ENCODE data around the gene JMJD8. TPM values are rescaled to one million over a fixed set of nuclear protein-coding genes. Genes with fewer than 3 reads are reported as not detected.
A peak's percentile ranks its signal among the peaks of the same experiment; 100 is the strongest.

JMJD8 gene
- total and polyA plus RNA-seq, 9 of the 15 experiments (the other 6 are each of a cell fraction or from before 2014, with no cell fraction given) = 1.2 to 50.6 (median 29.3) TPM

DNA sequence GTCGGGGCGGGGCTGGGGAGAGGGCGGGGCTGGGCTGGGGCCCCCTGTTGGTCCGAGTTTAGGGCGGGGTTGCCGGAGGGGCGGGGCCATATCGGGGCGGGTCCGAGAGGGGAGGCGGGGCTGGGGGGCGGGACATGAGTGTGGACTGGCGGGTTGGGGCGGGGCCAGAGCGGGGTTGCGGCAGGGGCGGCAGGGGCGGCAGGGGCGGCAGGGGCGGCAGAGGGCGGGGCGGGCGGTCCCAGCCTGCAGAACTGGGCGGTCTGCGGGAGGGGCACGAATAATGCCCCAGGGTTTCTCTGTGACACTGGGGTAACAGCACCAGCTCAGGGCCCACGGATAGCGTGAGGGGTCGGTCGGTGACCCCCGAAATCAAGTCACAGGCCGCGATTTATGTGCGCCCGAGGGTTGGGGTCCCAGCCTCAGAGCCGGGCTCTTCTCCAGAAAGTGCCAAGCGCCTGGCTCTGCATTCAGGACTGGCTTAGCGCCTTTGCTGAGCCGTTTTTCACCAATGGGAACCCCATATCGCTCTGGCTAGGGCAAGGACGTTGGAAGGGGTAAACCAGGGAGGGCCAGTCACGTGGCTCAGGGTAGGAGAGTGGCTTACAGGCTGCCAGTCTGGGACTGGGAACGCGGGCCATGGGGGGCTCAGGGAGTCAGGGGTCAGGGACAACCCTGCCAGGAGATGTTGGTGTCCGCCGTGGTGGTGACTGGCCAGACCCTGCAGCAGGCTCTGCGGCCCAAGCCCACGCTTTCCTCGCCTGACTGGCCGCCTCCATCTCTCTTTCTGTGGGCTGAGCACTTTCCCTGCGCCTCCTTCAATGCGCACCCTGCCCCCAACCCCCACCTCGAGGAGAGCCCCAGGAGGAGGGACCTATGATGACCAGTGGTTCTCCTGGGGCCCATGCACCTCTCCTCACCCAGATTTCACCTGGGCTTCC lies 46.8 kb downstream of the JMJD8 start:
- Histone ChIP-seq H3K36me3 (ENCODE audit: control insufficient read depth, insufficient read depth, low read length) (peaks cover 25% of the 10 kb centered on the region; the same call in 1 of the 3 replicates), H2AFZ (ENCODE audit: low read depth, low read length) (peak overlapping the region; percentile 97), H3K27ac (ENCODE audit: extremely low read depth, low read depth, low read length) (peak overlapping the region; percentile 93), H4K20me1 (replicated peaks; ENCODE audit: control insufficient read depth, insufficient read depth, low read length) (no peaks in the 10 kb centered on the region), H3K4me3 (peak overlapping the region; percentile 87), H3K9ac (ENCODE audit: insufficient read depth in 1 of 2, low read depth in 2 of 2, low read length in 2 of 2) (peak overlapping the region; percentile 87 to 99), H3K27me3 (ENCODE audit: control insufficient read depth in 2 of 2, insufficient read depth in 2 of 2, low read length in 2 of 2) (no peaks in the 10 kb centered on the region), H3K4me1 (replicated peaks in 1 of 2; ENCODE audit: control insufficient read depth in 2 of 2, insufficient read depth in 2 of 2, low read length in 2 of 2) (peaks cover 14 to 87% of the 10 kb centered on the region in 2 experiments; a peak in 4 of 5 replicates), H3K4me2 (ENCODE audit: insufficient read depth, low read length) (peak overlapping the region; percentile 92), H3K9me3 (replicated peaks; ENCODE audit: control insufficient read depth, insufficient read depth, low read depth, low read length) (no peaks in the 10 kb centered on the region), H3K79me2 (ENCODE audit: control insufficient read depth, insufficient read depth, low read length) (peaks cover 38% of the 10 kb centered on the region), H3K9me1 (ENCODE audit: control insufficient read depth, insufficient read depth, low read length) (no peaks in the 10 kb centered on the region)
- 15% methylated on average over 28 of the region's 53 CpGs for WGBS (ENCODE audit: insufficient coverage, low coverage, missing lambda C conversion rate)
- CTCF ChIA-PET (ENCODE audit: low intra/inter-chr PET ratio) = no interaction called here
- ATAC-seq (peak; percentile 58; the same call in 2 of the 3 replicates), FAIRE-seq (peak; percentile 80), DNase-seq (ENCODE audit: extremely low read depth in 1 of 4, low spot score in 3 of 4) (peak; percentile 89 to 100 (median 97))
- in situ Hi-C loops (cut with MboI) = no loop called here
- no TSS peak for BruUV-seq (replicated peaks)
- intact Hi-C loops (cut with micrococcal nuclease) = loop anchor here (2.0 to 5.0 kb wide), 2 partner anchors 15 to 40 kb away; partner anchors contain the start of gene RHBDL1
- POLR2A ChIA-PET = interaction anchor here (0.7 to 2.2 kb wide), 5 partner anchors 13 to 634 kb away, joined by 3 to 8 read pairs (median 5); no protein-coding TSS in a partner anchor
- TF ChIP-seq SNIP1 (IDR thresholded peaks at IDR 0.05; ENCODE audit: low read depth) (no peak), CBX1 (IDR thresholded peaks at IDR 0.05; ENCODE audit: low read depth) (0 out of 2 replicates have a peak, but pooled peaks have one; percentile 1), ATF4 (CRISPR knock-in tag; IDR thresholded peaks at IDR 0.05) (no peak), STAT5B (CRISPR knock-in tag; IDR thresholded peaks at IDR 0.05) (no peak), FOXA3 (CRISPR knock-in tag; conservative IDR thresholded peaks at IDR 0.05 in 1 of 2, IDR thresholded peaks at IDR 0.05 in 1 of 2) (0 out of 4 replicates have a peak, but pooled peaks of 1 of the 2 experiments have one; percentile 49), TOE1 (IDR thresholded peaks at IDR 0.05; ENCODE audit: borderline replicate concordance) (0 out of 2 replicates have a peak, but pooled peaks have one; percentile 61), TOE1 (CRISPR knock-in tag; IDR thresholded peaks at IDR 0.05; ENCODE audit: borderline replicate concordance, low read depth) (no peak), CBX2 (IDR thresholded peaks at IDR 0.05; ENCODE audit: insufficient read depth, low read length, poor library complexity, severe bottlenecking) (no peak), CBFB (CRISPR knock-in tag; IDR thresholded peaks at IDR 0.05) (0 out of 2 replicates have a peak, but pooled peaks have one; percentile 45), RREB1 (CRISPR knock-in tag; IDR thresholded peaks at IDR 0.05) (no peak), ELF1 (tag; IDR thresholded peaks at IDR 0.05) (no peak), CBFA2T2 (conservative IDR thresholded peaks at IDR 0.05) (0 out of 2 replicates have a peak, but pooled peaks have one; percentile 7), ZNF717 (CRISPR knock-in tag; IDR thresholded peaks at IDR 0.05) (no peak), SMAD1 (IDR thresholded peaks at IDR 0.05; ENCODE audit: low read depth, low read length, partially characterized antibody) (no peak)

All from K562 (cell line).